Muscle layer of colon (tissue), 2 donors: Measurements from ENCODE around the gene SPZ1.
"Not testable (repeated sequence)": the region's sequence is repeated elsewhere in the genome, so short reads cannot be mapped to it uniquely, and the experiment has no call there.

Experiments
- H3K27ac ChIP-seq: one replicate; pipeline ENCODE4 v1.7.0; 2013; ENCODE audit warnings: low read depth, mild to moderate bottlenecking, low read length, moderate library complexity
- H3K27me3 ChIP-seq, 2 donors: one replicate each; pipeline ENCODE4 v1.7.0; 2013; ENCODE audit warnings: low read length in 2 of 2, mild to moderate bottlenecking in 2 of 2; ENCODE audit not compliant: insufficient read depth in 2 of 2, control insufficient read depth in 1 of 2
- H3K36me3 ChIP-seq: one replicate; pipeline ENCODE4 v1.7.0; 2013; ENCODE audit warnings: mild to moderate bottlenecking, low read length; ENCODE audit not compliant: insufficient read depth
- H3K4me1 ChIP-seq: one replicate; pipeline ENCODE4 v1.7.0; 2013; ENCODE audit warnings: mild to moderate bottlenecking, low read length; ENCODE audit not compliant: insufficient read depth
- H3K4me3 ChIP-seq, 2 donors: one replicate each; pipeline ENCODE4 v1.7.0; 2013; ENCODE audit warnings: low read length in 2 of 2, low read depth in 1 of 2, mild to moderate bottlenecking in 1 of 2, moderate library complexity in 1 of 2
- H3K9ac ChIP-seq: one replicate; pipeline ENCODE4 v1.7.0; 2013; ENCODE audit warnings: low read length
- H3K9me3 ChIP-seq: one replicate; pipeline ENCODE4 v1.7.0; 2013; ENCODE audit warnings: mild to moderate bottlenecking, low read length
- donor health status: abdominal sarcoma.
- donor health status: Adenocarcinoma of cecum.

Gene SPZ1

DNA sequence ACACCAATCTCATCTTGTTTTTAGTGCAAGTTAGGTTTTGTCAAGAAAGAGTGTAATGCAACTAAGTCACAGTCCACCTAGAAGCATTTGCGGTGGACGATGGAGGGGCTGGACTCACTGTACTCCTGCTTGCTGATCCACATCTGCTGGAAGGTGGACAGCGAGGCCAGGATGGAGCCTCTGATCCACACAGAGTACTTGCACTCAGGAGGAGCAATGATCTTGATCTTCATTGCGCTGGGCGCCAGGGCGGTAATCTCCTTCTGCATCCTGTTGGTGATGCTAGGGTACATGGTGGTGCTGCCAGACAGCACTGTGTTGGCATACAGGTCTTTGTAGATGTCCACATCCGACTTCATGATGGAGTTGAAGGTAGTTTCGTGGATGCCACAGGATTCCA, 20.2 kb upstream of the SPZ1 start:
- Histone ChIP-seq H3K27me3 (no peaks in the 10 kb centered on the region), H3K4me1 (peaks cover 4% of the 10 kb centered on the region)

GRCh38 chr5:80300125-80300524, 19.7 kb upstream of the SPZ1 start:
- Histone ChIP-seq H3K4me1 (peaks cover 4% of the 10 kb centered on the region), H3K4me3 (no peak overlapping the region), H3K27me3 (no peaks in the 10 kb centered on the region), H3K9me3 (no peaks in the 10 kb centered on the region), H3K9ac (no peak overlapping the region), H3K27ac (no peak overlapping the region), H3K36me3 (no peaks in the 10 kb centered on the region)

More for the DNA sequence above, 20.2 kb upstream of the SPZ1 start:
- Histone ChIP-seq H3K27ac (no peak overlapping the region), H3K9ac (no peak overlapping the region), H3K9me3 (no peaks in the 10 kb centered on the region), H3K36me3 (no peaks in the 10 kb centered on the region), H3K4me3 (no peak overlapping the region)

DNA sequence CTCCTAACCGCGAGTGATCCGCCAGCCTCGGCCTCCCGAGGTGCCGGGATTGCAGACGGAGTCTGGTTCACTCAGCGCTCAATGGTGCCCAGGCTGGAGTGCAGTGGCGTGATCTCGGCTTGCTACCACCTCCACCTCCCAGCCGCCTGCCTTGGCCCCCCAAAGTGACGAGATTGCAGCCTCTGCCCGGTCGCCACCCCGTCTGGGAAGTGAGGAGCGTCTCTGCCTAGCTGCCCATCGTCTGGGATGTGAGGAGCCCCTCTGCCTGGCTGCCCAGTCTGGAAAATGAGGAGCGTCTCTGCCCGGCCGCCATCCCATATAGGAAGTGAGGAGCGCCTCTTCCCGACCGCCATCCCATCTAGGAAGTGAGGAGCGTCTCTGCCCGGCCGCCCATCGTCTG, 19.0 kb upstream of the SPZ1 start:
- not testable (repeated sequence) for H3K4me3 ChIP-seq, H3K27me3 ChIP-seq, H3K9ac ChIP-seq, H3K9me3 ChIP-seq, H3K36me3 ChIP-seq, H3K4me1 ChIP-seq, H3K27ac ChIP-seq

DNA sequence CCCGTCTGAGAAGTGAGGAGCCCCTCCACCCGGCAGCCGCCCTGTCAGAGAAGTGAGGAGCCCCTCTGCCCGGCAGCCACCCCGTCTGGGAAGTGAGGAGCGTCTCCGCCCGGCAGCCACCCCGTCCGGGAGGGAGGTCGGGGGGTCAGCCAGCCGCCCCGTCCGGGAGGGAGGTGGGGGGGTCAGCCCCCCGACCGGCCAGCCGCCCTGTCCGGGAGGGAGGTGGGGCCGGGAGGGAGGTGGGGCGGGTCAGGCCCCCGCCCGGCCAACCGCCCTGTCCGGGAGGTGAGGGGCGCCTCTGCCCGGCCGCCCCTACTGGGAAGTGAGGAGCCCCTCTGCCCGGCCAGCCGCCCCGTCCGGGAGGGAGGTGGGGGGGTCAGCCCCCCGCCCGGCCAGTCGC, 18.5 kb upstream of the SPZ1 start:
- not testable (repeated sequence) for H3K9me3 ChIP-seq, H3K4me3 ChIP-seq, H3K36me3 ChIP-seq, H3K9ac ChIP-seq, H3K4me1 ChIP-seq, H3K27ac ChIP-seq, H3K27me3 ChIP-seq

DNA sequence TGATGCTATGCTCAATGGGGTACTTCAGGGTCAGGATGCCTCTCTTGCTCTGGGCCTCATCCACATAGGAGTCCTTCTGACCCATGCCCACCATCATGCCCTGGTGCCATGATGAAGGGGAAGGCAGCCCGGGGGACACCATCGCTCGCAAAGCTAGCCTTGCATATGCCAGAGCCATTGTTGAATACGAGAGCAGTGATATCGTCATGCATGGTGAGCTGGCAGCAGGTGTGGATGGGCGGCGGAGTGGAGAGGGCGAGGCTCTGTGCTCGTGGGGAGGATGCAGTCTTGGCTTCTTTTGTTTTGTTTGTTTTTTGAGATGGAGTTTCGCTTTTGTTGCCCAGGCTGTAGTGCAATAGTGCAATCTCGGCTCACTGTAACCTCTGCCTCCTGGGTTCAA, 17.2 kb upstream of the SPZ1 start:
- Histone ChIP-seq H3K4me1 (no peaks in the 10 kb centered on the region), H3K9ac (no peak overlapping the region), H3K36me3 (no peaks in the 10 kb centered on the region), H3K27me3 (no peaks in the 10 kb centered on the region), H3K4me3 (no peak overlapping the region), H3K9me3 (no peaks in the 10 kb centered on the region), H3K27ac (no peak overlapping the region)

DNA sequence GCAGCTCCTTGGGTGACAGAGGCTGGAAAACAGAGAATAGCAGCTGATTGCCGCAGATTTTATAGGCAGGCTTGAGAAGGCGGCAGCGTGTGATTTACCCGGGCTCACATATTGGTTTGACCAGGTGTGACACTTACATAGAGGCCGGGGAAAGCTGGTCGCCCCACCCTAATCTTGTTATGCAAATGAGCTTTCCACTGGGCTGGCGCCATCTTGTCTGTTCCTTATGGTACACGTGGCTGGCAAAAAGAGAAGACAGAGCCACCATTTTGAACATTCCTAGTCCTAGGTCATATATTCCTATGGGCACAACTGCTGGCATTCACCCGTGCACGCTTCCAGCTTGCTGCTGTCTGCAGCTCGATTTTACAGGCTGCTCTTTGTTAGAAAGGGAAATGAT, 11.3 kb upstream of the SPZ1 start:
- Histone ChIP-seq H3K27me3 (no peaks in the 10 kb centered on the region), H3K27ac (no peak overlapping the region), H3K9ac (no peak overlapping the region), H3K9me3 (no peaks in the 10 kb centered on the region), H3K4me3 (no peak overlapping the region), H3K4me1 (no peaks in the 10 kb centered on the region), H3K36me3 (no peaks in the 10 kb centered on the region)

- Histone ChIP-seq H3K4me3 (no peak overlapping the region), H3K9ac (no peak overlapping the region), H3K9me3 (no peaks in the 10 kb centered on the region), H3K27ac (no peak overlapping the region), H3K27me3 (no peaks in the 10 kb centered on the region), H3K36me3 (no peaks in the 10 kb centered on the region), H3K4me1 (no peaks in the 10 kb centered on the region)
Measured at GRCh38 chr5:80309871-80310665, 9.7 kb upstream of the SPZ1 start.

- no peak overlapping the region for H3K4me3 ChIP-seq
- H3K36me3 ChIP-seq, result no peaks in the 10 kb centered on the region
- no peaks in the 10 kb centered on the region for H3K27me3 ChIP-seq
- no peaks in the 10 kb centered on the region for H3K9me3 ChIP-seq
- H3K9ac ChIP-seq, result no peak overlapping the region
- no peak overlapping the region for H3K27ac ChIP-seq
- no peaks in the 10 kb centered on the region for H3K4me1 ChIP-seq
Measured at GRCh38 chr5:80315244-80315643, 4.6 kb upstream of the SPZ1 start.

- H3K4me1 ChIP-seq, result no peaks in the 10 kb centered on the region
- H3K9me3 ChIP-seq, result no peaks in the 10 kb centered on the region
- no peak overlapping the region for H3K9ac ChIP-seq
- no peaks in the 10 kb centered on the region for H3K36me3 ChIP-seq
- no peak overlapping the region for H3K27ac ChIP-seq
- H3K4me3 ChIP-seq, result no peak overlapping the region
- H3K27me3 ChIP-seq, result no peaks in the 10 kb centered on the region
Measured at GRCh38 chr5:80318212-80318611, 1.6 kb upstream of the SPZ1 start.

DNA sequence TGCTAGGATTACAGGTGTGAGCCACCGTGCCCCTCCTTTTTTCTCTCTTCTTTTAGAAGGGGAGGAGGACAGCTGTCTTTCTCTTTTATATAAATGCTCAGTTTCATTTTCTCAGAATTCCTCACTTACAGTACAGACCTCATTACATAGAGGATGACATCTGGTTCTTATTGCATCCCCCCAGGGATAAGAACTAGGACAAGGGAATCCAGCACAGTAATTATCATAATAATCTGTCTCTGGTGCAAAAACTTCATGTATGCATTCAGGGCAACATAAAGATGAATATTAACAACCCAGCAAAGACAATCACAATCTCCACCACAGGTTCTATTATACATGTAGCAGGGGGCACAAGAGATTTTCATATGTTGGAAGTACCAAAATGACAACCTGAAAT, 5.1 kb downstream of the SPZ1 start:
- H3K27ac ChIP-seq, result no peak overlapping the region
- no peaks in the 10 kb centered on the region for H3K27me3 ChIP-seq
- H3K4me1 ChIP-seq, result no peaks in the 10 kb centered on the region
- H3K4me3 ChIP-seq, result no peak overlapping the region
- no peaks in the 10 kb centered on the region for H3K36me3 ChIP-seq
- no peak overlapping the region for H3K9ac ChIP-seq
- H3K9me3 ChIP-seq, result no peaks in the 10 kb centered on the region

- no peak overlapping the region for H3K9ac ChIP-seq
- no peaks in the 10 kb centered on the region for H3K36me3 ChIP-seq
- no peak overlapping the region for H3K4me3 ChIP-seq
- H3K9me3 ChIP-seq, result no peaks in the 10 kb centered on the region
- H3K4me1 ChIP-seq, result no peaks in the 10 kb centered on the region
- no peaks in the 10 kb centered on the region for H3K27me3 ChIP-seq
- H3K27ac ChIP-seq, result no peak overlapping the region
Measured at GRCh38 chr5:80326468-80326867, 6.7 kb downstream of the SPZ1 start.

DNA sequence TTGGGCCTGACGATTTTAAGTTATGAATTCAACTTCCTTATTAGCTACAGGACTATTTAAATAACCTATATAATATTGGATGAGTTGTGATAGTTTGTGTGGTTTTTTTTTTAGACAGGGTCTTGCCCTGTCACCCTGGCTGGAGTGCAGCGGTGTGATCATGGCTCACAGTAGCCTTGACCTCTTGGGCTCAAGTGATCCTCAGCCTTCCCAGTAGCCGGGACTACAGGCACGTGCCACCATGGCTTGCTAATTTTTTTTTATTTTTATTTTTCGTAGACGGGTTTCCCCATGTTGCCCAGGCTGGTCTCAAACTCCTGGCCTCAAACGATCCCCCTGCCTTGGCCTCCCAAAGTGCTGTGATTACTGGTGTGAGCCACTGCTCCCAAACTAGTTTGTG, 17.6 kb downstream of the SPZ1 start:
- H3K4me3 ChIP-seq, result no peak overlapping the region
- H3K27me3 ChIP-seq, result no peaks in the 10 kb centered on the region
- no peak overlapping the region for H3K27ac ChIP-seq
- H3K36me3 ChIP-seq, result no peaks in the 10 kb centered on the region
- no peaks in the 10 kb centered on the region for H3K9me3 ChIP-seq
- H3K4me1 ChIP-seq, result no peaks in the 10 kb centered on the region
- no peak overlapping the region for H3K9ac ChIP-seq
